ENCODE data around the gene BCR. TPM values are rescaled to one million over a fixed set of nuclear protein-coding genes. Genes with fewer than 3 reads are reported as not detected.

Gene BCR
- total and polyA plus RNA-seq, 2 of the 4 experiments (the other 2 are of a cell fraction): 28.9 to 44.6 TPM

DNA sequence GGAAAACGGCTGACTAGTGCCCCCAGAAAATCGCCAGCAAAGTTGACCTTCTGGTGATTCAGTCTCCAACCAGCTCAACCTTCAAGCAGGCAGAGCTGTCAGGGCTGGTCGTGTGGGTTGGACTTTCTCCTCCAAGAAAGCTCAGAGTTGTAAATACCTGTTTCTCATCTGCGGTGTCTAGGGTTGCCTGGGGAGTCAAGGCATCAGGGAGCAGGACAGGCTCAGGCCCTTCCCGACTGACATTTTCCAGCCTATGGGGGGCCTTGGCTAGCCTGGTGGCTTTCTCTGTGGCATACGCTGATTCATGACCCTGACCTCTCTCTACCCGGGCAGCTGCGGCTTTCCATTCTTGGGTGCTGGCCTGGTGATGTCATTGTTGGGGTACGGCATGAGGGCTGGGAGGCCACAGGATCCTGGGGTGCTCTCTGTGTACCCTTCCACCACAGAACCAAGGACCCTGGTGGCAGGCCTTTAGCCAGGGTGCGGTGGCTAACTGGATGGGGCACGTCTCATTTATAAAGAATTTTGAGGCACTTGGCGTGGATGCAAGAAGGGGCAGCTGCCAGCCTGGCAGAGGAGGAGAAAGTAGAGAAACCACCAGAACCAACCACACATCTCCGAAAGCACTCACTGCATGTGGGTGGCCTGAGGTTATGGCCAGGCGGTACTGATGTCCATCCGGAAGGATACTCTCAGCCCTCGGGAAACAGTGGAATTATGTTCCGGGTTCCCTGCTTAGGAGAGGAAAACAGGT, 64.9 kb downstream of the BCR start:
- Histone ChIP-seq H2AFZ (replicated peaks; ENCODE audit: low read length, poor library complexity) (peak overlapping the region; percentile 59), H4K8ac (ENCODE audit: low read depth in 2 of 2, low read length in 2 of 2) (no peak overlapping the region), H3K14ac (replicated peaks; ENCODE audit: low read depth, low read length) (no peak overlapping the region), H3K4me2 (ENCODE audit: low read depth, low read length) (no peak overlapping the region), H2BK120ac (ENCODE audit: low read depth, low read length) (no peak overlapping the region), H2AK9ac (replicated peaks; ENCODE audit: low read depth, low read length, poor library complexity) (peak overlapping the region; percentile 31), H3K36me3 (ENCODE audit: control insufficient read depth, insufficient read depth, low read length) (no peaks in the 10 kb centered on the region), H3K56ac (ENCODE audit: extremely low read depth, insufficient read depth, low read length) (no peak overlapping the region), H3K23ac (ENCODE audit: low read depth, low read length) (no peak overlapping the region), H3K4ac (ENCODE audit: low read depth, low read length) (no peak overlapping the region), H3K27ac (ENCODE audit: insufficient read depth, low read length) (no peak overlapping the region), H3K9me1 (ENCODE audit: insufficient read depth, low read length) (peaks cover 24% of the 10 kb centered on the region), H3K18ac (ENCODE audit: low read depth, low read length) (no peak overlapping the region), H2BK5ac (ENCODE audit: low read depth, low read length, poor library complexity, severe bottlenecking) (no peak overlapping the region), H4K91ac (ENCODE audit: insufficient read depth, low read depth, low read length) (no peak overlapping the region), H3K4me3 (ENCODE audit: insufficient read depth, low read depth, low read length) (no peak overlapping the region), H2BK20ac (ENCODE audit: low read depth, low read length) (no peak overlapping the region), H2AK5ac (ENCODE audit: low read depth, low read length) (peak overlapping the region; percentile 14; the same call in 1 of the 2 replicates), H3K9me3 (ENCODE audit: control insufficient read depth, insufficient read depth, low read length) (no peaks in the 10 kb centered on the region), H3K27me3 (ENCODE audit: control insufficient read depth, insufficient read depth, low read length) (no peaks in the 10 kb centered on the region), H3K4me1 (ENCODE audit: control insufficient read depth, insufficient read depth, low read length) (peaks cover 23% of the 10 kb centered on the region), H2BK15ac (ENCODE audit: low read depth, low read length) (no peak overlapping the region), H4K5ac (ENCODE audit: low read depth, low read length) (no peak overlapping the region), H4K20me1 (ENCODE audit: insufficient read depth, low read length) (peaks cover 58% of the 10 kb centered on the region), H3K79me1 (ENCODE audit: low read depth in 1 of 2, low read length in 2 of 2) (peaks cover 37 to 89% of the 10 kb centered on the region in 2 experiments), H3K9ac (ENCODE audit: low read depth, low read length) (no peak overlapping the region)
- intact Hi-C loops (cut with micrococcal nuclease): no loop called here
- in situ Hi-C loops (cut with MboI; ENCODE audit: low sequenced_read_pairs): no loop called here
- dilution Hi-C loops (cut with HindIII; ENCODE audit: low sequenced_read_pairs, unreplicated experiment): no loop called here
- 40% methylated on average over 2 of the region's 17 CpGs; no CpG with 5 or more reads in 1 of the 2 experiments for WGBS, 2 experiments (ENCODE audit: extremely low coverage in 2 of 2, insufficient read length in 1 of 2)
- ChIA-PET POLR2A (ENCODE audit: unreplicated experiment) (no interaction called here), CTCF (interaction anchor here (0.6 kb wide), 1 partner anchor 22 kb away, joined by 4 read pairs; no protein-coding TSS in a partner anchor)
- no TSS peak for BruUV-seq (replicated peaks)
- ATAC-seq (ENCODE audit: low read depth) (peak; percentile 41), DNase-seq (peak; percentile 55)
- TF ChIP-seq CEBPB (IDR thresholded peaks at IDR 0.05; ENCODE audit: low read depth, low read length): no peak
- TF ChIP-seq, protein P1, sequence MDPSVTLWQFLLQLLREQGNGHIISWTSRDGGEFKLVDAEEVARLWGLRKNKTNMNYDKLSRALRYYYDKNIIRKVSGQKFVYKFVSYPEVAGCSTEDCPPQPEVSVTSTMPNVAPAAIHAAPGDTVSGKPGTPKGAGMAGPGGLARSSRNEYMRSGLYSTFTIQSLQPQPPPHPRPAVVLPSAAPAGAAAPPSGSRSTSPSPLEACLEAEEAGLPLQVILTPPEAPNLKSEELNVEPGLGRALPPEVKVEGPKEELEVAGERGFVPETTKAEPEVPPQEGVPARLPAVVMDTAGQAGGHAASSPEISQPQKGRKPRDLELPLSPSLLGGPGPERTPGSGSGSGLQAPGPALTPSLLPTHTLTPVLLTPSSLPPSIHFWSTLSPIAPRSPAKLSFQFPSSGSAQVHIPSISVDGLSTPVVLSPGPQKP (IDR thresholded peaks at IDR 0.05; ENCODE audit: borderline replicate concordance, low read depth, low read length): no peak
- TF ChIP-seq RFX5 (IDR thresholded peaks at IDR 0.05; ENCODE audit: low read depth, low read length): no peak
- TF ChIP-seq MAZ (IDR thresholded peaks at IDR 0.05; ENCODE audit: borderline replicate concordance, low read depth, low read length): 0 out of 2 replicates have a peak, but pooled peaks have one; percentile 7

All from IMR-90 (cell line).